HepG2 (cell line): ENCODE data around the gene GSS. TPM values are rescaled to one million over a fixed set of nuclear protein-coding genes. Genes with fewer than 3 reads are reported as not detected.
A peak's percentile ranks its signal among the peaks of the same experiment; 100 is the strongest.

Experiments used
- FOXM1 ChIP-seq: sonication (generic); formaldehyde crosslinking; IDR thresholded peaks from 2 replicates; pipeline ENCODE4 v1.5.0; 2020; ENCODE audit warnings: missing genetic modification reagents
- HNRNPH1 ChIP-seq: fragments of 200-400 bp; formaldehyde crosslinking; optimal IDR thresholded peaks from 2 replicates; pipeline ENCODE3; 2017; ENCODE audit warnings: mild to moderate bottlenecking, low read depth, low read length
- NFRKB ChIP-seq: fragments of 450-650 bp; IDR thresholded peaks from 2 replicates; pipeline ENCODE4 v1.6.1; 2017
- POLR2G ChIP-seq: fragments of 200-400 bp; formaldehyde crosslinking; IDR thresholded peaks from 2 replicates; pipeline ENCODE4 v1.6.1; 2018; ENCODE audit warnings: mild to moderate bottlenecking, low read depth, low read length, moderate library complexity
- SALL1 ChIP-seq: sonication (generic); formaldehyde crosslinking; IDR thresholded peaks from 2 replicates; pipeline ENCODE4 v1.8.0; 2022; ENCODE audit warnings: mild to moderate bottlenecking, missing genetic modification reagents
- SRY ChIP-seq: sonication (generic); formaldehyde crosslinking; IDR thresholded peaks from 2 replicates; pipeline ENCODE4 v1.8.0; 2022; ENCODE audit warnings: mild to moderate bottlenecking, missing genetic modification reagents
- ZFY ChIP-seq: sonication (generic); formaldehyde crosslinking; IDR thresholded peaks from 2 replicates; pipeline ENCODE4 v1.4.0; 2020; ENCODE audit warnings: missing genetic modification reagents
- polyA plus RNA-seq, 8 experiments: library from polyadenylated mRNA; depleted of rRNA in 3 of 8; stranded (reverse) in 7 of 8; unstranded in 1 of 8; fragments of >200 nt; fragmentation: Illumina TruSeq in 4 of 8; extraction: Trizol in 4 of 8; gene quantifications; 2 replicates each; pipeline versions ENCODE4 v1.2.1 to v1.2.3, GENCODE V29; 2011 to 2016; ENCODE audit warnings: low read depth in 4 of 8, missing spikeins in 1 of 8, mixed read lengths in 1 of 8; ENCODE audit not compliant: insufficient read depth in 1 of 8
- total RNA-seq, 5 experiments: library from RNA; depleted of rRNA; stranded (reverse); fragments of >200 nt; fragmentation: Illumina TruSeq; extraction: Trizol; gene quantifications; 2 replicates each; pipeline ENCODE4 v1.2.3, GENCODE V29; 2016; ENCODE audit warnings: low read depth in 1 of 5
- TF ChIP-seq, protein P1 (sequence below): sonication (generic); formaldehyde crosslinking; IDR thresholded peaks from 2 replicates; pipeline ENCODE4 v1.5.0; 2020; ENCODE audit warnings: missing genetic modification reagents
- TF ChIP-seq, protein P2 (sequence below): IDR thresholded peaks from 2 replicates; pipeline ENCODE4 v1.6.1; 2016; ENCODE audit warnings: low read depth, missing genetic modification reagents, missing compliant biosample characterization

Gene GSS
- total and polyA plus RNA-seq, 2 of the 13 experiments (the other 11 are each of a cell fraction or from before 2014, with no cell fraction given): 80.1 to 102 TPM

- TF ChIP-seq, protein P1, sequence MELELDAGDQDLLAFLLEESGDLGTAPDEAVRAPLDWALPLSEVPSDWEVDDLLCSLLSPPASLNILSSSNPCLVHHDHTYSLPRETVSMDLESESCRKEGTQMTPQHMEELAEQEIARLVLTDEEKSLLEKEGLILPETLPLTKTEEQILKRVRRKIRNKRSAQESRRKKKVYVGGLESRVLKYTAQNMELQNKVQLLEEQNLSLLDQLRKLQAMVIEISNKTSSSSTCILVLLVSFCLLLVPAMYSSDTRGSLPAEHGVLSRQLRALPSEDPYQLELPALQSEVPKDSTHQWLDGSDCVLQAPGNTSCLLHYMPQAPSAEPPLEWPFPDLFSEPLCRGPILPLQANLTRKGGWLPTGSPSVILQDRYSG (CRISPR knock-in tag): no peak
- no peak for TF ChIP-seq FOXM1 (CRISPR knock-in tag)
- TF ChIP-seq ZFY (CRISPR knock-in tag): 0 out of 2 replicates have a peak, but pooled peaks have one; percentile 15
- peak; percentile 34; the same call in 1 of the 2 replicates for TF ChIP-seq POLR2G
- peak; percentile 11 for TF ChIP-seq HNRNPH1
- TF ChIP-seq SRY (CRISPR knock-in tag): 0 out of 2 replicates have a peak, but pooled peaks have one; percentile 53
- no peak for TF ChIP-seq SALL1 (CRISPR knock-in tag)
- TF ChIP-seq NFRKB: no peak
- TF ChIP-seq, protein P2, sequence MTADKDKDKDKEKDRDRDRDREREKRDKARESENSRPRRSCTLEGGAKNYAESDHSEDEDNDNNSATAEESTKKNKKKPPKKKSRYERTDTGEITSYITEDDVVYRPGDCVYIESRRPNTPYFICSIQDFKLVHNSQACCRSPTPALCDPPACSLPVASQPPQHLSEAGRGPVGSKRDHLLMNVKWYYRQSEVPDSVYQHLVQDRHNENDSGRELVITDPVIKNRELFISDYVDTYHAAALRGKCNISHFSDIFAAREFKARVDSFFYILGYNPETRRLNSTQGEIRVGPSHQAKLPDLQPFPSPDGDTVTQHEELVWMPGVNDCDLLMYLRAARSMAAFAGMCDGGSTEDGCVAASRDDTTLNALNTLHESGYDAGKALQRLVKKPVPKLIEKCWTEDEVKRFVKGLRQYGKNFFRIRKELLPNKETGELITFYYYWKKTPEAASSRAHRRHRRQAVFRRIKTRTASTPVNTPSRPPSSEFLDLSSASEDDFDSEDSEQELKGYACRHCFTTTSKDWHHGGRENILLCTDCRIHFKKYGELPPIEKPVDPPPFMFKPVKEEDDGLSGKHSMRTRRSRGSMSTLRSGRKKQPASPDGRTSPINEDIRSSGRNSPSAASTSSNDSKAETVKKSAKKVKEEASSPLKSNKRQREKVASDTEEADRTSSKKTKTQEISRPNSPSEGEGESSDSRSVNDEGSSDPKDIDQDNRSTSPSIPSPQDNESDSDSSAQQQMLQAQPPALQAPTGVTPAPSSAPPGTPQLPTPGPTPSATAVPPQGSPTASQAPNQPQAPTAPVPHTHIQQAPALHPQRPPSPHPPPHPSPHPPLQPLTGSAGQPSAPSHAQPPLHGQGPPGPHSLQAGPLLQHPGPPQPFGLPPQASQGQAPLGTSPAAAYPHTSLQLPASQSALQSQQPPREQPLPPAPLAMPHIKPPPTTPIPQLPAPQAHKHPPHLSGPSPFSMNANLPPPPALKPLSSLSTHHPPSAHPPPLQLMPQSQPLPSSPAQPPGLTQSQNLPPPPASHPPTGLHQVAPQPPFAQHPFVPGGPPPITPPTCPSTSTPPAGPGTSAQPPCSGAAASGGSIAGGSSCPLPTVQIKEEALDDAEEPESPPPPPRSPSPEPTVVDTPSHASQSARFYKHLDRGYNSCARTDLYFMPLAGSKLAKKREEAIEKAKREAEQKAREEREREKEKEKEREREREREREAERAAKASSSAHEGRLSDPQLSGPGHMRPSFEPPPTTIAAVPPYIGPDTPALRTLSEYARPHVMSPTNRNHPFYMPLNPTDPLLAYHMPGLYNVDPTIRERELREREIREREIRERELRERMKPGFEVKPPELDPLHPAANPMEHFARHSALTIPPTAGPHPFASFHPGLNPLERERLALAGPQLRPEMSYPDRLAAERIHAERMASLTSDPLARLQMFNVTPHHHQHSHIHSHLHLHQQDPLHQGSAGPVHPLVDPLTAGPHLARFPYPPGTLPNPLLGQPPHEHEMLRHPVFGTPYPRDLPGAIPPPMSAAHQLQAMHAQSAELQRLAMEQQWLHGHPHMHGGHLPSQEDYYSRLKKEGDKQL (CRISPR knock-in tag): no peak
Measured at GRCh38 chr20:34997774-34998173, 42.2 kb upstream of the GSS start (continued).
